Gastrocnemius medialis (tissue), 4 donors: Measurements from ENCODE around the gene ELL2.

Source experiments
- CTCF ChIP-seq, 5 experiments: fragments of 450-650 bp in 3 of 5; fragments of 200-600 bp in 2 of 5; sonication (generic) in 2 of 5; IDR thresholded peaks in 4 of 5; conservative IDR thresholded peaks in 1 of 5; 1 replicate in 4 of 5; 2 replicates in 1 of 5; pipeline ENCODE4 v1.5.1; 2016 to 2019; ENCODE audit warnings: antibody characterized with exemption in 5 of 5, mild to moderate bottlenecking in 3 of 5, moderate library complexity in 3 of 5
- POLR2A ChIP-seq, 2 donors: fragments of 450-650 bp; IDR thresholded peaks; one replicate each; pipeline ENCODE4 v1.6.1; 2017; ENCODE audit warnings: antibody characterized with exemption in 2 of 2, mild to moderate bottlenecking in 2 of 2, moderate library complexity in 2 of 2

GRCh38 chr5:95858023-95858461 is 103.6 kb downstream of the ELL2 start:
- TF ChIP-seq CTCF (IDR thresholded peaks at IDR 0.05 in 4 of 5, conservative IDR thresholded peaks at IDR 0.05 in 1 of 5): no peak
- no peak for TF ChIP-seq POLR2A (IDR thresholded peaks at IDR 0.05)
